GM21619 (cell line): ENCODE measurements around the gene SUPT5H.
"Not testable (repeated sequence)": the region's sequence is repeated elsewhere in the genome, so short reads cannot be mapped to it uniquely, and the experiment has no call there.

Source experiments
- ATAC-seq: cut with Tn5 transposase; IDR thresholded peaks from one replicate; pipeline ENCODE4 v1.9.1; 2021; ENCODE audit not compliant: unreplicated experiment

Gene SUPT5H

GRCh38 chr19:39463403-39463802, 18.0 kb downstream of the SUPT5H start:
- no peak for ATAC-seq

DNA sequence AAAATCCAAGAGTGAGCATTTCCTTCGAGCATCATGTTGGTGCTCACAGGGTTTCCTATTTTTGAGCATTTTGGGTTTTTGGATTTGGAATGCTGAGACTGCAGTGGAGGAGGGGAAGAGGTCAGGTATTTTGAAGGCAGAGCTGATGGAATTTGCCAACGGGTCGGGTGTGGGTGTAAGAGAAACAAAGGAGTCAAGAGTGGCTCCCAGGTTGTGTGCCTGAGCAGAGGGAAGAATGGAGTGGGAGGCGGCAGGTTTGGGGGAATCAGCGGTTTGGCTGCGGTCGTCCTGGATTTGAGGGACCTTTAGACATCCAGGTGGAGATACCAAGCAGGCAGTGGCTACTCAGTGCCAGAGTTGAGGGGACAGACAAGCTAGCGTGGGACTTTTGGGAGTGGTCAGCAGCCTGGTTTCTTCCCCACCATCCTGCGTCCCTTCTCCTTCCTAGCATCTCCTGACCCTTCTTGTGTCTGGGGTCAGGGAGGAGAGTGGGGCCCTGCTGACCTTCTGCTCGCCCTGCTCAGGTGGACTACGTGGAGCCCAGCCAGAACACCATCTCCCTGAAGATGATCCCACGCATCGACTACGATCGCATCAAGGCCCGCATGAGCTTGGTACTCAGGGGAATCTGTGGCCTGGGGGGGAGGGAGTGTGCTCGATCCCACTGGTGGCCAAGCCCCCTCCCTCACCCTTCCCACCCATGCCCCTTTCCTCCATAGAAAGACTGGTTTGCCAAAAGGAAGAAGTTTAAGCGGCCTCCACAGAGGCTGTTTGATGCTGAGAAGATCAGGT, 20.8 kb downstream of the SUPT5H start:
- ATAC-seq: no peak

GRCh38 chr19:39467941-39468340, 22.6 kb downstream of the SUPT5H start:
- no peak for ATAC-seq

DNA sequence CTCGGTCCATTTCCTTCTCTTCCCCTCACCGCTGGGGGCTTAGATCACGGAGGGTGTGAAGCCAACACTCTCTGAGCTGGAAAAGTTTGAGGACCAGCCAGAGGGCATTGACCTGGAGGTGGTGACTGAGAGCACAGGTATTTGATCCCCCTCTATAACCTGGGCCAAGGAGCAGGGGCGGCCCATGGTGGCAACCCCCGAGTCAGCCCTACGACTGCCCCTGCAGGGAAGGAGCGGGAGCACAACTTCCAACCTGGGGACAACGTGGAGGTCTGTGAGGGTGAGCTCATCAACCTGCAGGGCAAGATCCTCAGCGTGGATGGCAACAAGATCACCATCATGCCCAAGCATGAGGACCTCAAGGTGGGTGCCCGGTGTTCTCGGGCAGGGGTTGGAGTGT, 23.7 kb downstream of the SUPT5H start:
- no peak for ATAC-seq

DNA sequence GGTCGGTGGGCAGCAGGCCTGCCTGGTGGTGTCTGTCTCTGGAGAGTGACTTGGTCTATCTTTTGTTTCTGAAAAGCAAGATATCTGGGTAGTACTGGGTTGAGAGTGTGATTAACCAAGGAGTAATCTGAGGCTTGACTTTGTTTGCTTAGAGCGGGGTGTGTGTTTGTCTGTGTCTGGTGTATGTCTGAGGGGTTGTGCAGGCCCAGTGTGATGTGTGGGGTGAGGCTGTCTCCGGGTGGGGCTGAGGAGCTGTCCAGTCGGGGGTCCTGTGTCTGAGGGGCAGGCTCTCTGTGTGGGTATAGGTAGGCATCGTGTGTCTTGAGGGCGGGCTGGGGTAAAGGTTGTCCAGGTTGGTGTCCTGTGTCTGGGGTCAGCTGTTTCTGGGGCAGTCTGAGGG, 24.2 kb downstream of the SUPT5H start:
- ATAC-seq: no peak

- no peak for ATAC-seq
These were observed 25.4 kb downstream of the SUPT5H start for GRCh38 chr19:39470724-39471339.

DNA sequence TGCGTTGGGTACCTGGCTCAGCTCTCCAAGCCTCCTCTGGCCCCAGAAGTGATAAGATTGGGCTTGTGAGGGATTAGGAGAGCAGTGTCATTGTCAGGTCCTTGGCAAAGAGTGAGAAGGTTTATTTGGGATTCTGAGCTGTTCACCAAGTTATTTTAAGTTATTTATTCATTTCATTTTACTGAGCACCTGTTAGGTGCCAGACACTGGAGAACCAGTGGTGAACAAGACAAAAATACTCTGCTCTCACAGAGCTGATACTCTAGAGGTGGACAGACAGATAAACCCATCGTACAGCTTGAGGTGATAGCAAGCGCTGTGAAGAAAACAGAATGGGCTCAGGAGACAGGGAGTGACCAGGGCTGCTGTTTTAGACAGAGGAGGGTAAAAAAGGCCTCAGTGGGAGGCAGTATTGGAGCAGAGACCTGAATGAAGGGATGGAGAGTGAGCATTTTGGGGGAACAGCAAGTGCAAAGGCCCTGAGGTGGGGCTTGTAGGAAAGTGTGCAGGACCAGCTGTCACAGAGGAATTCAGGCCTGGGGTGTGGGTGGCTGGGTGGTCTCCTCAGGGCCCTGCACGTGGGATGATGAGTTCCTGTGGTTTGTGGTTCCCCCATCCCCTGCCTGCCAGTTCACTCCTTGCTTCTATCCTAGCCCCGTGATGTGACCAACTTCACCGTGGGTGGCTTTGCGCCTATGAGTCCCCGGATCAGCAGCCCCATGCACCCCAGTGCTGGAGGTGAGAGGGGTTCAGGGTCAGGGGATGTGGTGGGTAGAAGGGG, 26.6 kb downstream of the SUPT5H start:
- no peak for ATAC-seq

- no peak for ATAC-seq
These were observed 27.5 kb downstream of the SUPT5H start for GRCh38 chr19:39472746-39473442.

GRCh38 chr19:39473443-39473960, 28.1 kb downstream of the SUPT5H start:
- no peak for ATAC-seq

GRCh38 chr19:39474139-39474620, 28.8 kb downstream of the SUPT5H start:
- no peak for ATAC-seq

DNA sequence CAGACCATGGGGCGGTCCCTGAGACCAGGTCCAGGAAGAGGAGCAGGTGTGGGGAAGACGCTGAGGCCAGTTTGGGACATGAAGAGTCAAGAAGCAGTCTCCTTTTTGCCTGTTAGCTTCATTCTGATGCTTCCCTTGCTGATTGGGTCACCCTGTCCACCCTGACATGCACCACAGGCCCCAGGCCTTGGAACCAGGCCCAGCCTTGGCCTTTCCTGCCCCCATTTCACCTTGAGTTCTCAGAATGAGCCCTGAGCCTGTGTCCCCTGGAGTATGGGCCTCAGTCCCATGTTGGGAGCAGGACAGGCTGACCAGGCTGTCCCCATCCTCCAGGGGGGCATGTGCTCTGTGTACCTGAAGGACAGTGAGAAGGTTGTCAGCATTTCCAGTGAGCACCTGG, 30.4 kb downstream of the SUPT5H start:
- no peak for ATAC-seq

GRCh38 chr19:39479319-39479801, 34.0 kb downstream of the SUPT5H start:
- ATAC-seq: not testable (repeated sequence)

DNA sequence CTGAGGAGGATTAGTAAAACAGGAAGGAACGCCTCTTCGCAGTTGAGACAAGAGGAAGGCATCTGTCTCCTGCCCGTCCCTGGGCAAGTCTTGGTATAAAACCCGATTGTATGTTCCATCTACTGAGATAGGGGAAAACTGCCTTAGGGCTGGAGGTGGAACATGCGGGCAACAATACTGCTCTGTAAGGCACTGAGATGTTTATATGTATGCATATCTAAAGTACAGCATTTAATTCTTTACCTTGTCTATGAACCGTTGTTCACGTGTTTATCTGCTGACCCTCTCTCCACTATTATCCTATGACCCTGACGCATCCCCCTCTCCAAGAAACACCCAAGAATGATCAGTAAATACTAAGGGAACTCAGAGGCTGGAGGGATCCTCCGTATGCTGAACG, 34.5 kb downstream of the SUPT5H start:
- ATAC-seq: no peak

- peak; percentile 90 for ATAC-seq
These were observed 35.2 kb downstream of the SUPT5H start, which contains the start of gene TIMM50 for GRCh38 chr19:39480337-39481228. Gene TIMM50, plus strand, starts transcription at chr19:39480838. Its CDS starts 16 bp downstream, at chr19:39480854.

DNA sequence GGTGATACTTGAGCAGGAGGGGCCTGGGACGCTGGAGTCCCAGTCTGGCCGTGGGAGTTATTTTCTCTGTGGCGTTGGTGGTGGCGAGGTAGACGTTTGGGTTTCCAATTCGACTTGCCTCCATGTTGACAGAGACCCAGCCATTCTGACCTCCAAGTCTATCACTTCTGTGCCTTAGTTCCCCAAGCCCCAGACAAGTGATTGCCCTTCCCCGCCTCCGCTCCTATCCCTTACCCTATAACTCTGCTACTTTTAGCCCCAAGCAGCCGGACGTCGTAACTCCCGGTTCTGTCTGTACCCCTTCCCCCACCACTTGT, 35.8 kb downstream of the SUPT5H start:
- no peak for ATAC-seq

DNA sequence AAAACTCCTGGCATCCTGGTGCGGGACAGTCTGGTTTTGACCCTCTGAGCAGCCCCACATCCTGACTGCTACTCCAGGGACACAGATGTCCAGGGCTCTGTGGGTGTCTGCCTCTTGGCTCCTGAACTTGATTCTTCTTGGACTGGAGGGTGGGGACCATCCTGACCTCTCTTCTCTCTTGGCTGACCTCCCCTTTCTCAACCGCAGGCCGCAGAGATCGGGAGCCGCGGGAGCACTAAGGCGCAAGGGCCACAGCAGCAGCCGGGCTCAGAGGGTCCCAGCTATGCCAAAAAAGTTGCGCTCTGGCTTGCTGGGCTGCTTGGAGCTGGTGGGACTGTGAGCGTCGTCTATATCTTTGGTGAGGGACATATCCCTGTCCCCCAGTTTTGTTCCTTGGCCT, 36.3 kb downstream of the SUPT5H start:
- no peak for ATAC-seq

DNA sequence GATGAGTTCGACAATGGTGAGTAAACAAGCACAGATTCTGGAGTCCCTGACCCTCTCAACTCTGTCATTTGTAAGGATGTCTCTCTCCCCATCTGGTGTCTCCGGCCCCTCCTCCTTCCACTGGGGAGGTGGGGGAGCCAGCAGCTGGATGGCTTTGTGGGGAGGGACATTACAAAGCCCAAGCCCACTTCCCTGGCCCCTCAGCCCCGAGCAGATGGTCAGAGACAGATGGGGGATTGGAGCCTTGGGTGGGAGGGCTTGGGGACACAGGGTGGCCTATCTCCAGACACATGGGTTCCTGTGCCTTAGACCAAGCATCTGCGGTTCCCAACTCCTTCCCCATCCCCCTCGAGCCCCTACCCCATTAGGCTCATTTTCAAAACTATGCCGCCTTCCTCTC, 37.8 kb downstream of the SUPT5H start:
- no peak for ATAC-seq

GRCh38 chr19:39489756-39490155, 44.4 kb downstream of the SUPT5H start:
- no peak for ATAC-seq

GRCh38 chr19:39492225-39492624, 46.8 kb downstream of the SUPT5H start:
- ATAC-seq: no peak

- no peak for ATAC-seq
These were observed 47.4 kb downstream of the SUPT5H start for GRCh38 chr19:39492788-39493187.
